Measurements from ENCODE around the gene OR5AN1.

Gene OR5AN1

DNA sequence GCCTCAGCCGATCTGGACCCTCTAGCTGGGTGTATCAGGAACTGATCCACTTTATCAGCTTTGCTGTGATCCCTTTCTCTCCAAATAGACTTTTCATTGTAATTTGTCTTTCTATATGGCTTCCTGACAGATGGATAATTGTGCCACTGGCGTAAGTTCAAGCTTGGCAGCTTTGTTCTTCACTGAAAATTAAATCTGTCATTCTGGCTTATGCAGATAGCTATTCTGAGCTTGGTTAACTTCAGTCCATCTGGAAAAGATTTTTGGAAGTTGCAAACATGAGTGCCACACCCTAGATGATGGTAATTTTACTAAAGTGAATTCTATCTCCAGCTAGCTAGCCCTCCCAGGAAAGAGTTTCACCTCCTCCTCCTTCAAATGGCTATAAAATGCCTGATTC, 59.5 kb downstream of the OR5AN1 start:
- in situ Hi-C loops (cut with HindIII; ENCODE audit: low sequenced_read_pairs): no loop called here
